SK-N-SH treated with all-trans-retinoic acid at 6 μM for 48 hours (cell line): ENCODE results near the gene SYNE2.

Source experiments
- ESRRG ChIP-seq: fragments of 250-450 bp; sonication (Bioruptor Pico); IDR thresholded peaks from 2 replicates; pipeline ENCODE4 v1.6.1; 2021; ENCODE audit warnings: mild to moderate bottlenecking
- GLIS3 ChIP-seq: fragments of 250-450 bp; sonication (Bioruptor Pico); IDR thresholded peaks from 2 replicates; pipeline ENCODE4 v1.5.0; 2020; ENCODE audit warnings: mild to moderate bottlenecking, moderate library complexity
- RARB ChIP-seq: fragments of 250-450 bp; sonication (Bioruptor Pico); IDR thresholded peaks from 2 replicates; pipeline ENCODE4 v1.8.0; 2021; ENCODE audit warnings: mild to moderate bottlenecking, moderate library complexity
- SNAI2 ChIP-seq: fragments of 250-450 bp; sonication (Bioruptor Pico); IDR thresholded peaks from 2 replicates; pipeline ENCODE4 v1.5.0; 2020; ENCODE audit warnings: mild to moderate bottlenecking, moderate library complexity
- TCF4 ChIP-seq: fragments of 250-450 bp; sonication (Bioruptor Pico); IDR thresholded peaks from 2 replicates; pipeline ENCODE4 v1.8.0; 2021; ENCODE audit warnings: mild to moderate bottlenecking, moderate library complexity, borderline replicate concordance
- ZFP30 ChIP-seq: fragments of 450-650 bp; formaldehyde crosslinking; IDR thresholded peaks from 2 replicates; pipeline ENCODE4 v1.5.0; 2022; ENCODE audit warnings: mild to moderate bottlenecking, moderate library complexity
- ZNF565 ChIP-seq: fragments of 450-650 bp; formaldehyde crosslinking; conservative IDR thresholded peaks from 2 replicates; pipeline ENCODE4 v1.5.0; 2020; ENCODE audit warnings: low read depth, mild to moderate bottlenecking, moderate library complexity
- ZNF8 ChIP-seq: fragments of 450-650 bp; formaldehyde crosslinking; IDR thresholded peaks from 2 replicates; pipeline ENCODE4 v1.5.0; 2020; ENCODE audit warnings: mild to moderate bottlenecking, moderate library complexity
- TF ChIP-seq, protein P1 (sequence below): fragments of 250-450 bp; sonication (Bioruptor Pico); IDR thresholded peaks from 2 replicates; pipeline ENCODE4 v1.5.1; 2021; ENCODE audit warnings: mild to moderate bottlenecking, moderate library complexity
- TF ChIP-seq, protein P2 (sequence below): fragments of 250-450 bp; sonication (Bioruptor Pico); IDR thresholded peaks from 2 replicates; pipeline ENCODE4 v1.8.0; 2020; ENCODE audit warnings: mild to moderate bottlenecking, moderate library complexity, borderline replicate concordance
- TF ChIP-seq, protein P3 (sequence below): fragments of 250-450 bp; sonication (Bioruptor Pico); IDR thresholded peaks from 2 replicates; pipeline ENCODE4 v1.5.1; 2020; ENCODE audit warnings: low read depth, mild to moderate bottlenecking, moderate library complexity
- TF ChIP-seq, protein P4 (sequence below): fragments of 250-450 bp; sonication (Bioruptor Pico); IDR thresholded peaks from 2 replicates; pipeline ENCODE4 v1.5.0; 2020; ENCODE audit warnings: mild to moderate bottlenecking, moderate library complexity
- TF ChIP-seq, protein P5 (sequence below): fragments of 250-450 bp; sonication (Bioruptor Pico); IDR thresholded peaks from 2 replicates; pipeline ENCODE4 v1.8.0; 2021; ENCODE audit warnings: low read depth, mild to moderate bottlenecking, moderate library complexity, borderline replicate concordance

DNA sequence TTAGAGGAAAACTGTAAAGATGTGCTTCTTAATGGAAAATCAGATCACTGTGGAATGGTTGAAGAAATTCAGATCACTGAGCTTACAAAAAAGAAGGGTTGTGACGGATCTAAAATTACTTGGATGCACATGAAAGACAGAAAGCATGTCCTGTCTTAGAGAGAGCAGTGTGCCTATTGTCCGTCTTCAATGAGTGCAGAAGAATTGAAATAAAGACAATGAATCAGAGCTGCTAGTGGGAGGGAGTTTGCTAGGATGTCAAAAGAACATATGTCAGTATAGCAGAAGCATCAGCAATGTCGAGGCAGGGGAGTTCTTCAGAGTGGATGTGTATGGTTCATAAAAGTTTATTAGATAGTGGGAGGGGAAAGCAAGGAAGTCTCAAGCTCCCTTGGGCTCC lies 172.7 kb downstream of the SYNE2 start:
- no peak for TF ChIP-seq RARB (CRISPR knock-in tag)
- no peak for TF ChIP-seq ZFP30 (CRISPR knock-in tag)
- no peak for TF ChIP-seq GLIS3 (CRISPR knock-in tag)
- TF ChIP-seq, protein P1, sequence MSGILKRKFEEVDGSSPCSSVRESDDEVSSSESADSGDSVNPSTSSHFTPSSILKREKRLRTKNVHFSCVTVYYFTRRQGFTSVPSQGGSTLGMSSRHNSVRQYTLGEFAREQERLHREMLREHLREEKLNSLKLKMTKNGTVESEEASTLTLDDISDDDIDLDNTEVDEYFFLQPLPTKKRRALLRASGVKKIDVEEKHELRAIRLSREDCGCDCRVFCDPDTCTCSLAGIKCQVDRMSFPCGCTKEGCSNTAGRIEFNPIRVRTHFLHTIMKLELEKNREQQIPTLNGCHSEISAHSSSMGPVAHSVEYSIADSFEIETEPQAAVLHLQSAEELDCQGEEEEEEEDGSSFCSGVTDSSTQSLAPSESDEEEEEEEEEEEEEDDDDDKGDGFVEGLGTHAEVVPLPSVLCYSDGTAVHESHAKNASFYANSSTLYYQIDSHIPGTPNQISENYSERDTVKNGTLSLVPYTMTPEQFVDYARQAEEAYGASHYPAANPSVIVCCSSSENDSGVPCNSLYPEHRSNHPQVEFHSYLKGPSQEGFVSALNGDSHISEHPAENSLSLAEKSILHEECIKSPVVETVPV (CRISPR knock-in tag) = no peak
- TF ChIP-seq, protein P2, sequence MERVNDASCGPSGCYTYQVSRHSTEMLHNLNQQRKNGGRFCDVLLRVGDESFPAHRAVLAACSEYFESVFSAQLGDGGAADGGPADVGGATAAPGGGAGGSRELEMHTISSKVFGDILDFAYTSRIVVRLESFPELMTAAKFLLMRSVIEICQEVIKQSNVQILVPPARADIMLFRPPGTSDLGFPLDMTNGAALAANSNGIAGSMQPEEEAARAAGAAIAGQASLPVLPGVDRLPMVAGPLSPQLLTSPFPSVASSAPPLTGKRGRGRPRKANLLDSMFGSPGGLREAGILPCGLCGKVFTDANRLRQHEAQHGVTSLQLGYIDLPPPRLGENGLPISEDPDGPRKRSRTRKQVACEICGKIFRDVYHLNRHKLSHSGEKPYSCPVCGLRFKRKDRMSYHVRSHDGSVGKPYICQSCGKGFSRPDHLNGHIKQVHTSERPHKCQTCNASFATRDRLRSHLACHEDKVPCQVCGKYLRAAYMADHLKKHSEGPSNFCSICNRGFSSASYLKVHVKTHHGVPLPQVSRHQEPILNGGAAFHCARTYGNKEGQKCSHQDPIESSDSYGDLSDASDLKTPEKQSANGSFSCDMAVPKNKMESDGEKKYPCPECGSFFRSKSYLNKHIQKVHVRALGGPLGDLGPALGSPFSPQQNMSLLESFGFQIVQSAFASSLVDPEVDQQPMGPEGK (CRISPR knock-in tag) = no peak
- TF ChIP-seq, protein P3, sequence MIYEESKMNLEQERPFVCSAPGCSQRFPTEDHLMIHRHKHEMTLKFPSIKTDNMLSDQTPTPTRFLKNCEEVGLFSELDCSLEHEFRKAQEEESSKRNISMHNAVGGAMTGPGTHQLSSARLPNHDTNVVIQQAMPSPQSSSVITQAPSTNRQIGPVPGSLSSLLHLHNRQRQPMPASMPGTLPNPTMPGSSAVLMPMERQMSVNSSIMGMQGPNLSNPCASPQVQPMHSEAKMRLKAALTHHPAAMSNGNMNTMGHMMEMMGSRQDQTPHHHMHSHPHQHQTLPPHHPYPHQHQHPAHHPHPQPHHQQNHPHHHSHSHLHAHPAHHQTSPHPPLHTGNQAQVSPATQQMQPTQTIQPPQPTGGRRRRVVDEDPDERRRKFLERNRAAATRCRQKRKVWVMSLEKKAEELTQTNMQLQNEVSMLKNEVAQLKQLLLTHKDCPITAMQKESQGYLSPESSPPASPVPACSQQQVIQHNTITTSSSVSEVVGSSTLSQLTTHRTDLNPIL = no peak
- TF ChIP-seq ESRRG (CRISPR knock-in tag) = no peak
- TF ChIP-seq SNAI2 (CRISPR knock-in tag) = no peak
- TF ChIP-seq TCF4 (CRISPR knock-in tag) = no peak
- TF ChIP-seq ZNF565 = no peak
- TF ChIP-seq, protein P4, sequence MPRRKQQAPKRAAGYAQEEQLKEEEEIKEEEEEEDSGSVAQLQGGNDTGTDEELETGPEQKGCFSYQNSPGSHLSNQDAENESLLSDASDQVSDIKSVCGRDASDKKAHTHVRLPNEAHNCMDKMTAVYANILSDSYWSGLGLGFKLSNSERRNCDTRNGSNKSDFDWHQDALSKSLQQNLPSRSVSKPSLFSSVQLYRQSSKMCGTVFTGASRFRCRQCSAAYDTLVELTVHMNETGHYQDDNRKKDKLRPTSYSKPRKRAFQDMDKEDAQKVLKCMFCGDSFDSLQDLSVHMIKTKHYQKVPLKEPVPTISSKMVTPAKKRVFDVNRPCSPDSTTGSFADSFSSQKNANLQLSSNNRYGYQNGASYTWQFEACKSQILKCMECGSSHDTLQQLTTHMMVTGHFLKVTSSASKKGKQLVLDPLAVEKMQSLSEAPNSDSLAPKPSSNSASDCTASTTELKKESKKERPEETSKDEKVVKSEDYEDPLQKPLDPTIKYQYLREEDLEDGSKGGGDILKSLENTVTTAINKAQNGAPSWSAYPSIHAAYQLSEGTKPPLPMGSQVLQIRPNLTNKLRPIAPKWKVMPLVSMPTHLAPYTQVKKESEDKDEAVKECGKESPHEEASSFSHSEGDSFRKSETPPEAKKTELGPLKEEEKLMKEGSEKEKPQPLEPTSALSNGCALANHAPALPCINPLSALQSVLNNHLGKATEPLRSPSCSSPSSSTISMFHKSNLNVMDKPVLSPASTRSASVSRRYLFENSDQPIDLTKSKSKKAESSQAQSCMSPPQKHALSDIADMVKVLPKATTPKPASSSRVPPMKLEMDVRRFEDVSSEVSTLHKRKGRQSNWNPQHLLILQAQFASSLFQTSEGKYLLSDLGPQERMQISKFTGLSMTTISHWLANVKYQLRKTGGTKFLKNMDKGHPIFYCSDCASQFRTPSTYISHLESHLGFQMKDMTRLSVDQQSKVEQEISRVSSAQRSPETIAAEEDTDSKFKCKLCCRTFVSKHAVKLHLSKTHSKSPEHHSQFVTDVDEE (CRISPR knock-in tag) = no peak
- no peak for TF ChIP-seq ZNF8
- TF ChIP-seq, protein P5, sequence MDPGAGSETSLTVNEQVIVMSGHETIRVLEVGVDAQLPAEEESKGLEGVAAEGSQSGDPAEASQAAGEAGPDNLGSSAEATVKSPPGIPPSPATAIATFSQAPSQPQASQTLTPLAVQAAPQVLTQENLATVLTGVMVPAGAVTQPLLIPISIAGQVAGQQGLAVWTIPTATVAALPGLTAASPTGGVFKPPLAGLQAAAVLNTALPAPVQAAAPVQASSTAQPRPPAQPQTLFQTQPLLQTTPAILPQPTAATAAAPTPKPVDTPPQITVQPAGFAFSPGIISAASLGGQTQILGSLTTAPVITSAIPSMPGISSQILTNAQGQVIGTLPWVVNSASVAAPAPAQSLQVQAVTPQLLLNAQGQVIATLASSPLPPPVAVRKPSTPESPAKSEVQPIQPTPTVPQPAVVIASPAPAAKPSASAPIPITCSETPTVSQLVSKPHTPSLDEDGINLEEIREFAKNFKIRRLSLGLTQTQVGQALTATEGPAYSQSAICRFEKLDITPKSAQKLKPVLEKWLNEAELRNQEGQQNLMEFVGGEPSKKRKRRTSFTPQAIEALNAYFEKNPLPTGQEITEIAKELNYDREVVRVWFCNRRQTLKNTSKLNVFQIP (CRISPR knock-in tag) = no peak
